Measurements from ENCODE around the gene KANSL3. TPM values are rescaled to one million over a fixed set of nuclear protein-coding genes. Genes with fewer than 3 reads are reported as not detected.
"Not testable (repeated sequence)": the region's sequence is repeated elsewhere in the genome, so short reads cannot be mapped to it uniquely, and the experiment has no call there.

Gene KANSL3
- total RNA-seq, 2 donors from 2014 or later: 34.0 to 36.1 TPM

- intact Hi-C loops (cut with DNase I): no loop called here
- no peak for DNase-seq (ENCODE audit: low spot score)
Measured at GRCh38 chr2:96575785-96576456, 62.2 kb downstream of the KANSL3 start.

- intact Hi-C loops (cut with DNase I): no loop called here
- DNase-seq (ENCODE audit: low spot score): no peak
Measured at GRCh38 chr2:96574364-96574763, 63.7 kb downstream of the KANSL3 start.

GRCh38 chr2:96568094-96568493 lies 70.0 kb downstream of the KANSL3 start:
- DNase-seq (ENCODE audit: low spot score): no peak
- intact Hi-C loops (cut with DNase I): no loop called here

DNA sequence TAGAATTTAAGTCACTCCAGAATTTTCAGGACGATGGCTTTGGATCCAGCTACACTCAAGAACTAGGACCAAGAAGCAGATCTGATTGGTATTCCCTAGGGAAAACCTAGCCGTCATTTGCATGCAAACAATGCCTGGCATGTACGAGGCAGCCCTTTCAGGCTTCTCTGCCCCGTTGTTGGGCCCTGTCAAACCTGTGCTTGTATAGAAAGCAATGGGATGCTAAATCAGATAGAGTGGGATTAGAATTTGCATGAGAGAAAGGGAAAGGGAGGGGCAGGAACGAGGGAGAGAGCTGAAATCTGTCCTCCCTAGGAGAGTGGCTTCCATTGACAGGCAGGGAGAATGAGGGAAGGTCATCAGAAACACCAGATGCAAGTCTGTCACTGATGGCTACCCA lies 73.0 kb downstream of the KANSL3 start:
- intact Hi-C loops (cut with DNase I): no loop called here

GRCh38 chr2:96564563-96564962 lies 73.5 kb downstream of the KANSL3 start:
- no peak for DNase-seq (ENCODE audit: low spot score)
- intact Hi-C loops (cut with DNase I): no loop called here

More for the DNA sequence above, 73.0 kb downstream of the KANSL3 start:
- DNase-seq (ENCODE audit: low spot score): no peak

- intact Hi-C loops (cut with DNase I): no loop called here
Measured at GRCh38 chr2:96564026-96564425, 74.1 kb downstream of the KANSL3 start.

GRCh38 chr2:96558485-96558884 lies 79.6 kb downstream of the KANSL3 start:
- intact Hi-C loops (cut with DNase I): no loop called here
- DNase-seq (ENCODE audit: low spot score): no peak

More at GRCh38 chr2:96564026-96564425, 74.1 kb downstream of the KANSL3 start:
- DNase-seq (ENCODE audit: low spot score): no peak

- intact Hi-C loops (cut with DNase I): no loop called here
Measured at GRCh38 chr2:96558061-96558460, 80.1 kb downstream of the KANSL3 start.

DNA sequence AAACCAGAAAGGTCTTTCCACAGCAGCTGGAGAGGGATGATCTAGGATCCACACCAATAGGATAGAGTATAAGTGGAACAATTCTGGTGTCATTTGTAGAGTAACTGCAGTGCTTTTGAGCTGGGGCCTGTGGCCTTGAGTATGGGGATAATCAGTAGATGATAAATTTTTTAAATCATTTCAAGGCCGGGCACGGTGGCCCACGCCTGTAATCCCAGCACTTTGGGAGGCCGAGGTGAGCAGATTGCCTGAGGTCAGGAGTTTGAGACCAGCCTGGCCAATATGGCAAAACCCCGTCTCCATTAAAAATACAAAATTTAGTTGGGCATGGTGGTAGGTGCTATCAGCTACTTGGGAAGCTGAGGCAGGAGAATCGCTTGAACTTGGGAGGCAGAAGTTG lies 80.7 kb downstream of the KANSL3 start:
- DNase-seq (ENCODE audit: low spot score); intact Hi-C loops (cut with DNase I): not testable (repeated sequence)

More at GRCh38 chr2:96558061-96558460, 80.1 kb downstream of the KANSL3 start:
- DNase-seq (ENCODE audit: low spot score): no peak

GRCh38 chr2:96556441-96557330 lies 81.4 kb downstream of the KANSL3 start:
- no peak for DNase-seq (ENCODE audit: low spot score)
- intact Hi-C loops (cut with DNase I): no loop called here

DNA sequence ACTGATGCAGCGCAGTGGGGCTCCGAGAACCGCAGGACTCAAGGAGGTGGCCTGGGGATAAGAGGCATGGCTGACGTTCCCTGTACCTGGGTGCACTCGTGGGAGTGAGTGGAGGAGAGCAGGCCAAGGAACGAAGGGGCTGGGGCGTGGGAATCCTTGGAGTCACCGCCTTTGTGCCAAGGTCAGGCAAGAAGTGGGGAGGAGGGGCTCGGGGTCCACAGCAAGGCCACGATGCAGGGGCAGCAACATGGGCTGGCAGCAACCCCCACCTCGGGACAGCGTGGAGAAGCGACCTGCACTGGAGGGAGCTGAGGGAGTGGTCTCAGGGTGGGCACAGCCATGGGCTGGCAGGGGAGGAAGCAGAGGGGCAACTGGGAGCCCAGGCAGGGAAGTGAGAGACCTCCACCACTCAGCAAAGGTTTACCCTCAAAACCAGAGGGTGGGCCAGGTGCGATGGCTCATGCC lies 82.9 kb downstream of the KANSL3 start:
- intact Hi-C loops (cut with DNase I): no loop called here

DNA sequence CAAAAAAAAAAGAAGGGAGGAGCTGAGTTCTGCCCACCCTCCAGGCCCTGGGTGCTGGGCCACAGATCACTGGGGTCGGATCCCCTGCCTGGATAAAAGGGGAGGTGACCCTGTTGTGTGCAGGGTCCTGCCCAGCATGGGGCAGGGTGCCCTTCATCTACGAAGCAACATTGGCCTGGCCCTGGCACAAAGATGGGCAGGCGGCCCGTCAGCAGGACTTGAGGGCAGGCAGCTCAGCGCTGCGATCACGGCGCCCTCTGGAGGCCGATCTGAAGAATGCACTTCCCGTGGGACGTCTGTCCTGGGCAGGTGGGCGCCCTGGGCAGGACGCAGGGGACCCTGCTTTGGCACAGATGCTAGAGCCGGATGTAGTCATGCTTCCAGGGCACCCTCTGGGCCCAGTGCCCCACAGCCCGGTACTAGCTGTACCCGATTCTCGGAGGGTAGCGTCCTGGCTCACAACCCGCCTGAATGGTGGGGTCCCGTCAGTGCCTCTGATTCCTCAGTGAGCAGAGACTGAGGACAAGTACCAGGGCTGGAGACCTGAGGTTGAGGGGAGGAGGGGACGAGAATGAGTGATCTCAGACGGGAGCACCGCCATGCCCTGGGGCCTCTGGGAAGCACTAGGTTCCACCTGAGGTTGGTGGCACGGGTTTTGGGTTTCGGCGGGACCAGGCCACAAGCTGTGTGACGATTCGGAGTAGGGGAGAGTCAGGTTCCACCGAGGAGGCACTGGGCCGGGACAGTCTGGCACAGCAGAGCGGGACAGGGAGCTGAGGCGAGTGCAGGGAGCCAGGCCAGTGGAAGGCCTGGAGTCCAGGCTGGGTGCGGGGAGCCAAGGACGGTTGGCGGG lies 83.6 kb downstream of the KANSL3 start:
- DNase-seq (ENCODE audit: low spot score): peak; percentile 95
- intact Hi-C loops (cut with DNase I): no loop called here

More for the DNA sequence above, 82.9 kb downstream of the KANSL3 start:
- DNase-seq (ENCODE audit: low spot score): no peak

GRCh38 chr2:96553957-96554292 lies 84.2 kb downstream of the KANSL3 start:
- intact Hi-C loops (cut with DNase I); DNase-seq (ENCODE audit: low spot score): not testable (repeated sequence)

GRCh38 chr2:96553176-96553956 lies 84.7 kb downstream of the KANSL3 start:
- no peak for DNase-seq (ENCODE audit: low spot score)
- intact Hi-C loops (cut with DNase I): no loop called here

- intact Hi-C loops (cut with DNase I): no loop called here
- no peak for DNase-seq (ENCODE audit: low spot score)
Measured at GRCh38 chr2:96552315-96553175, 85.6 kb downstream of the KANSL3 start.

DNA sequence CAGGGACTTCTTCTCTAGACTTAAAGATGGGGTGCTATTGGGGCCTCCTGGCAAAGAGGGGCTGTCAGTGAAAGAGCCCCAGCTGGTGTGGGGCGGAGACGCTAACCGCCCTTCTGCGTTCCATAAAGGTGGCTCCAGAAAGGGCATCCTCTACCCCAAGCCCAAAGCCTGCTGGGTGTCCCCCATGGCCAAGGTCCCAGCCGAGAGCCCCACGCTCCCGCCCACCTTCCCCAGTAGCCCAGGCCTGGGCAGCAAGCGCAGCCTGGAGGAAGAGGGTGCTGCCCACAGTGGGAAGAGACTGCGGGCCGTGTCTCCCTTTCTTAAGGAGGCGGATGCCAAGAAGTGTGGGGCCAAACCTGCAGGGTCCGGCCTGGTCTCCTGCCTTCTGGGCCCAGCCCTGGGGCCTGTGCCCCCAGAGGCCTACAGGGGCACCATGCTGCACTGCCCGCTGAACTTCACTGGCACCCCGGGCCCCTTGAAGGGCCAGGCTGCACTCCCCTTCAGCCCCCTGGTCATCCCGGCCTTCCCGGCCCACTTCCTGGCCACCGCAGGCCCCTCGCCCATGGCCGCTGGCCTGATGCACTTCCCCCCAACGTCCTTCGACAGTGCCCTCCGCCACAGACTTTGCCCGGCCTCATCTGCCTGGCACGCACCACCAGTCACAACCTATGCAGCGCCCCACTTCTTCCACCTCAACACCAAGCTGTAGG lies 86.4 kb downstream of the KANSL3 start:
- intact Hi-C loops (cut with DNase I): no loop called here
- DNase-seq (ENCODE audit: low spot score): peak; percentile 79
